ENCODE data around the gene TAF3.
A peak's percentile ranks its signal among the peaks of the same experiment; 100 is the strongest.

TAF3 gene

GRCh38 chr10:7942316-7942715 lies 124.0 kb downstream of the TAF3 start:
- DNase-seq, result no peak

- DNase-seq, result no peak
Measured at GRCh38 chr10:7942859-7943258, 124.6 kb downstream of the TAF3 start.

GRCh38 chr10:7944215-7944480 lies 125.8 kb downstream of the TAF3 start:
- DNase-seq, result no peak

GRCh38 chr10:7944537-7944936 lies 126.2 kb downstream of the TAF3 start:
- no peak for DNase-seq

- DNase-seq, result no peak
Measured at GRCh38 chr10:7945034-7945433, 126.7 kb downstream of the TAF3 start.

GRCh38 chr10:7945469-7946187 lies 127.3 kb downstream of the TAF3 start:
- DNase-seq, result no peak

GRCh38 chr10:7948371-7949000 lies 130.2 kb downstream of the TAF3 start:
- DNase-seq, result no peak

- DNase-seq, result no peak
Measured at GRCh38 chr10:7950981-7951847, 132.9 kb downstream of the TAF3 start.

GRCh38 chr10:7952266-7952665 lies 134.0 kb downstream of the TAF3 start:
- DNase-seq, result no peak

- no peak for DNase-seq
Measured at GRCh38 chr10:7953447-7953846, 135.1 kb downstream of the TAF3 start.

- DNase-seq, result no peak
Measured at GRCh38 chr10:7955446-7955845, 137.1 kb downstream of the TAF3 start.

GRCh38 chr10:7956508-7956907 lies 138.2 kb downstream of the TAF3 start:
- peak; percentile 59 for DNase-seq

- no peak for DNase-seq
Measured at GRCh38 chr10:7957591-7957990, 139.3 kb downstream of the TAF3 start.

- DNase-seq, result no peak
Measured at GRCh38 chr10:7958442-7958841, 140.1 kb downstream of the TAF3 start.

- DNase-seq, result no peak
Measured at GRCh38 chr10:7960108-7960507, 141.8 kb downstream of the TAF3 start.

GRCh38 chr10:7962592-7962991 lies 144.3 kb downstream of the TAF3 start:
- no peak for DNase-seq

GRCh38 chr10:7965457-7965856 lies 147.2 kb downstream of the TAF3 start:
- DNase-seq, result no peak

- no peak for DNase-seq
Measured at GRCh38 chr10:7967035-7967434, 148.7 kb downstream of the TAF3 start.

GRCh38 chr10:7968510-7969112 lies 150.3 kb downstream of the TAF3 start:
- no peak for DNase-seq

GRCh38 chr10:7969623-7970022 lies 151.3 kb downstream of the TAF3 start:
- DNase-seq, result no peak

GRCh38 chr10:7971949-7972348 lies 153.6 kb downstream of the TAF3 start:
- DNase-seq, result no peak

GRCh38 chr10:7972367-7972766 lies 154.1 kb downstream of the TAF3 start:
- no peak for DNase-seq

GRCh38 chr10:7980196-7980595 lies 161.9 kb downstream of the TAF3 start:
- DNase-seq, result no peak

GRCh38 chr10:7982727-7983126 lies 164.4 kb downstream of the TAF3 start:
- DNase-seq, result no peak
